ENCODE measurements around the gene TIAL1. TPM values are rescaled to one million over a fixed set of nuclear protein-coding genes. Genes with fewer than 3 reads are reported as not detected.

The TIAL1 gene
- total and polyA plus RNA-seq, 2 of the 13 experiments (the other 11 are each of a cell fraction or from before 2014, with no cell fraction given): 31.5 to 148 TPM

DNA sequence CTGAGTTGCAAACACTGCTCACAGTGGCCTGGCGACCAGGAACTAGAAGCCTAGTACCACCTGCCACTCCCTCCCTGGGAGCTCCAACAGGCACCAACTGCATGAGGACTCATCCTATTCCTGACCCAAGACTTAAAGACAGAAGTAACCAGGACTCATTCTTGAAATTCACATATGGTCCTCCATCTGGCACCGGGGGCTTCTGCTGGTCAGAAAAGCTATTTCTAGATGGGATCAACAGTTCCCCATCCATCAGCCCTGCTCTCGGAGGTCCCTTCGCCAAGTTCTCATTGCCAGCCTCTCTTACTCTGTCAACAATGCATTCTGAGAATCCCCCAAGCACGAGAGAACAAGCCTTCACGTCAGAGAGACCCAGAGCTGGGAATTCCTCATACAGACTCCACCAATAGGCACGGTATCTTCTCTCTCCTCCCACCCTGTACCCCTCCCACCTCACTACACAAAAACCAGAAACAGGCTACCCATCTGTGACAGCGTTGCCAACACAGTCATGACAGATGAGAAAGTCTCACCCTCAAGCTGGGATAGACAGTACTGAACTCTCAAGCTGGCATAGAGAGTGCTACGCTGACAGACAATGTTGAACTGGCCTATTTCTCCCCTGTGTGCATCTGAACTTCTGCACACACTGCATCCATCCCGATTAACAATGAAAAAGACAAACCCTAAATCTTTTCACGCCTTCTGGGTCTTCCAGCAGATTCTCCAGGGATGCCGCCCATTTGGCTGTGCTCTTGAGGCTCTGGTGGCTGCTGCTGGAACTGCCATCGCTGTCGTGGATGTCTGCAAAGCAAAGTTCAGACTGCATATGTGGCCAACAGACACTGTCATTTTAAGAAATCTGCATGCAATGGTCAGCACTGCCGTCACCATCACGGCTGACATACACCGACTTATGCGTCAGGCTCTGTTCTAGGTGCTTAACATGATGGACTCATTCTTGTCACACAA is 69.9 kb downstream of the TIAL1 start:
- in situ Hi-C loops (cut with HindIII; ENCODE audit: extremely low pct_ligation_motif_present, low pct_unique_long_range_greater_than_20kb): loop anchor here (25.0 kb wide), 1 partner anchor 340 kb away; the partner anchor contains the start of gene PRDX3
- H3K4me3 ChIP-seq (replicated peaks in 1 of 3; ENCODE audit: insufficient read depth in 1 of 3, low read depth in 2 of 3, low read length in 3 of 3): no peak overlapping the region
- H3K9me3 ChIP-seq (ENCODE audit: low read length): no peaks in the 10 kb centered on the region
- intact Hi-C loops (cut with micrococcal nuclease; ENCODE audit: unreplicated experiment): no loop called here
- CTCF ChIA-PET (ENCODE audit: low intra/inter-chr PET ratio, low total read pairs): no interaction called here
- DNase-seq (ENCODE audit: low spot score): no peak
- H3K27ac ChIP-seq (ENCODE audit: extremely low read length, insufficient read depth, low read length): no peak overlapping the region
- POLR2A ChIA-PET: no interaction called here
- BruUV-seq (replicated peaks): no TSS peak
- 51% methylated on average over 16 of the region's 18 CpGs for WGBS (ENCODE audit: low lambda C conversion rate)
- H3K79me2 ChIP-seq (ENCODE audit: insufficient read depth, low read length): no peaks in the 10 kb centered on the region
- H2AFZ ChIP-seq (ENCODE audit: low read length): no peak overlapping the region
- no peak for FAIRE-seq
- H3K4me1 ChIP-seq (ENCODE audit: insufficient read depth, low read length): peaks cover 36% of the 10 kb centered on the region
- ATAC-seq: peak; percentile 78
- H4K20me1 ChIP-seq (ENCODE audit: insufficient read depth, low read length): no peaks in the 10 kb centered on the region
- no peak overlapping the region for H3K9ac ChIP-seq (ENCODE audit: insufficient read depth, low read depth, low read length)
- TF ChIP-seq PAWR (CRISPR knock-in tag; IDR thresholded peaks at IDR 0.05; ENCODE audit: borderline replicate concordance) (no peak), MXI1 (IDR thresholded peaks at IDR 0.05; ENCODE audit: borderline replicate concordance, low read depth, low read length) (no peak), ZNF615 (CRISPR knock-in tag; IDR thresholded peaks at IDR 0.05; ENCODE audit: borderline replicate concordance) (no peak), ZNF567 (CRISPR knock-in tag; IDR thresholded peaks at IDR 0.05; ENCODE audit: borderline replicate concordance) (no peak), HOXA3 (CRISPR knock-in tag; IDR thresholded peaks at IDR 0.05) (no peak), DNMT3B (CRISPR knock-in tag; conservative IDR thresholded peaks at IDR 0.05) (no peak), UBTF (CRISPR knock-in tag; IDR thresholded peaks at IDR 0.05) (no peak)
- H3K36me3 ChIP-seq (replicated peaks in 1 of 2; ENCODE audit: control insufficient read depth in 1 of 2, insufficient read depth in 2 of 2, low read length in 2 of 2): no peaks in the 10 kb centered on the region
- no peaks in the 10 kb centered on the region for H3K27me3 ChIP-seq (ENCODE audit: control insufficient read depth in 1 of 2, insufficient read depth in 2 of 2, low read length in 2 of 2)
- H3K4me2 ChIP-seq (ENCODE audit: low read depth, low read length): no peak overlapping the region

Data from HepG2 (cell line).